Motor neuron (in vitro differentiated cells): ENCODE measurements around the gene FOXK2. TPM values are rescaled to one million over a fixed set of nuclear protein-coding genes. Genes with fewer than 3 reads are reported as not detected.

Source experiments
- ATAC-seq, 8 experiments: fragments of 200-7000 bp; cut with Tn5 transposase; replicated peaks in 6 of 8; 2 replicates each; pipeline ENCODE4 v1.8.0; 2021; ENCODE audit warnings: mild to moderate bottlenecking in 8 of 8, moderate library complexity in 8 of 8
- H3K27ac ChIP-seq, 2 donors: fragments of 250-450 bp; sonication (Bioruptor Pico); 2 replicates each; pipeline ENCODE4 v1.9.0; 2021; ENCODE audit warnings: antibody characterized with exemption in 2 of 2, mild to moderate bottlenecking in 2 of 2, moderate library complexity in 1 of 2
- H3K4me1 ChIP-seq, 2 donors: fragments of 250-450 bp; sonication (Bioruptor Pico); replicated peaks in 1 of 2; 2 replicates each; pipeline ENCODE4 v1.6.1; 2021; ENCODE audit warnings: antibody characterized with exemption in 2 of 2, mild to moderate bottlenecking in 2 of 2, moderate library complexity in 1 of 2
- H3K4me3 ChIP-seq, 5 donors: fragments of 250-450 bp; sonication (Bioruptor Pico); 2 replicates each; pipeline ENCODE4 v1.9.0; 2021; ENCODE audit warnings: antibody characterized with exemption in 5 of 5, mild to moderate bottlenecking in 5 of 5, moderate library complexity in 4 of 5
- WGBS, 10 experiments: fragments of 450-650 bp; shearing (Covaris generic); methylation state at CpG; one replicate each; pipeline ENCODE4 v1.0.0; 2022; 5-methylcytosine and 5-hydroxymethylcytosine counted together
- in situ Hi-C, 9 experiments: fragments of 400-800 bp; cut with MboI; loops; one replicate each; pipeline ENCODE4 v1.15.0; 2021; ENCODE audit warnings: low sequenced_read_pairs in 9 of 9, low pct_unique_long_range_greater_than_20kb in 2 of 9; ENCODE audit not compliant: unreplicated experiment in 9 of 9
- total RNA-seq, 8 experiments: library from RNA; unstranded; fragments of 300-600 nt; gene quantifications; 2 replicates each; pipeline versions ENCODE4 v1.2.3 to v1.2.4, GENCODE V29; 2022

FOXK2 gene
- total RNA-seq, 8 experiments from 2014 or later = 27.6 to 63.7 (median 39.4) TPM

- Histone ChIP-seq H3K4me1 (peaks cover 0 to 14% of the 10 kb centered on the region in 2 donors), H3K4me3 (no peak overlapping the region), H3K27ac (no peak overlapping the region)
- 80 to 100% (median 92%) methylated on average over 3 to 8 of the region's 21 CpGs; no CpG with 5 or more reads in 4 of the 10 experiments for WGBS, 10 experiments
- in situ Hi-C loops = no loop called here
- ATAC-seq = no peak
These were observed 29.6 kb upstream of the FOXK2 start for GRCh38 chr17:82489851-82490511.

- Histone ChIP-seq H3K27ac (no peak overlapping the region), H3K4me1 (peaks cover 0 to 14% of the 10 kb centered on the region in 2 donors), H3K4me3 (no peak overlapping the region)
- in situ Hi-C loops = no loop called here
- 60 to 93% (median 82%) methylated on average over 1 to 4 of the region's 25 CpGs; no CpG with 5 or more reads in 6 of the 10 experiments for WGBS, 10 experiments
- no peak for ATAC-seq
These were observed 28.9 kb upstream of the FOXK2 start for GRCh38 chr17:82490512-82491195.

GRCh38 chr17:82491196-82491530, 28.4 kb upstream of the FOXK2 start:
- no peak for ATAC-seq
- in situ Hi-C loops = no loop called here
- Histone ChIP-seq H3K27ac (no peak overlapping the region), H3K4me1 (peaks cover 0 to 13% of the 10 kb centered on the region in 2 donors), H3K4me3 (no peak overlapping the region)
- 67 to 80% methylated on average over 1 to 2 of the region's 10 CpGs; no CpG with 5 or more reads in 8 of the 10 experiments for WGBS, 10 experiments

GRCh38 chr17:82491533-82491932, 28.0 kb upstream of the FOXK2 start:
- Histone ChIP-seq H3K4me1 (peaks cover 0 to 9% of the 10 kb centered on the region in 2 donors), H3K27ac (no peak overlapping the region), H3K4me3 (no peak overlapping the region)
- WGBS, 10 experiments = 88 to 100% (median 91%) methylated on average over 2 to 6 of the region's 15 CpGs; no CpG with 5 or more reads in 7 of the 10 experiments
- ATAC-seq = no peak
- in situ Hi-C loops = no loop called here

- H3K4me1 ChIP-seq = peaks cover 0 to 6% of the 10 kb centered on the region in 2 donors
- H3K4me3 ChIP-seq = no peak overlapping the region
- 8 to 100% (median 65%) methylated on average over 1 to 10 of the region's 13 CpGs; no CpG with 5 or more reads in 2 of the 10 experiments for WGBS, 10 experiments
- in situ Hi-C loops = no loop called here
- ATAC-seq = peak in 2 of 8 experiments; percentile 1 to 6
- no peak overlapping the region for H3K27ac ChIP-seq
These were observed 26.8 kb upstream of the FOXK2 start for GRCh38 chr17:82492643-82493225.

- Histone ChIP-seq H3K27ac (no peak overlapping the region), H3K4me3 (no peak overlapping the region), H3K4me1 (peaks cover 4 to 10% of the 10 kb centered on the region in 2 donors)
- in situ Hi-C loops = no loop called here
- WGBS, 10 experiments = 10 to 100% (median 80%) methylated on average over 1 to 4 of the region's 12 CpGs; no CpG with 5 or more reads in 4 of the 10 experiments
- no peak for ATAC-seq
These were observed 26.2 kb upstream of the FOXK2 start for GRCh38 chr17:82493226-82493781.

- Histone ChIP-seq H3K4me1 (peaks cover 4 to 8% of the 10 kb centered on the region in 2 donors), H3K27ac (peak overlapping the region; percentile 23 to 51), H3K4me3 (peak overlapping the region in 1 of 5 donors; percentile 25)
- in situ Hi-C loops = no loop called here
- ATAC-seq = peak; percentile 29 to 88 (median 76)
- WGBS, 10 experiments = 0 to 17% (median 3%) methylated on average over 1 to 11 of the region's 17 CpGs; no CpG with 5 or more reads in 3 of the 10 experiments
These were observed 25.1 kb upstream of the FOXK2 start for GRCh38 chr17:82494236-82495055.

- H3K27ac ChIP-seq = no peak overlapping the region
- in situ Hi-C loops = no loop called here
- no peak for ATAC-seq
- peaks cover 4 to 8% of the 10 kb centered on the region in 2 donors for H3K4me1 ChIP-seq
- 50 to 95% (median 90%) methylated on average over 1 to 4 of the region's 12 CpGs; no CpG with 5 or more reads in 5 of the 10 experiments for WGBS, 10 experiments
- H3K4me3 ChIP-seq = peak overlapping the region in 1 of 5 donors; percentile 63
These were observed 23.5 kb upstream of the FOXK2 start for GRCh38 chr17:82495844-82496528.

- 0 to 95% (median 26%) methylated on average over 3 to 18 of the region's 83 CpGs; no CpG with 5 or more reads in 5 of the 10 experiments for WGBS, 10 experiments
- peak overlapping the region; percentile 56 to 70 (median 64) for H3K4me3 ChIP-seq
- H3K4me1 ChIP-seq = peaks cover 4 to 8% of the 10 kb centered on the region in 2 donors
- in situ Hi-C loops = no loop called here
- peak; percentile 35 to 83 (median 74) for ATAC-seq
- peak overlapping the region; percentile 60 to 63 for H3K27ac ChIP-seq
These were observed 22.8 kb upstream of the FOXK2 start for GRCh38 chr17:82496529-82497434.

- peak overlapping the region; percentile 80 for H3K27ac ChIP-seq
- H3K4me3 ChIP-seq = peak overlapping the region; percentile 56 to 70 (median 64)
- 0 to 80% (median 30%) methylated on average over 3 to 9 of the region's 66 CpGs; no CpG with 5 or more reads in 5 of the 10 experiments for WGBS, 10 experiments
- in situ Hi-C loops = no loop called here
- ATAC-seq = peak; percentile 10 to 81 (median 71)
- H3K4me1 ChIP-seq = peaks cover 4 to 8% of the 10 kb centered on the region in 2 donors
These were observed 21.8 kb upstream of the FOXK2 start for GRCh38 chr17:82497483-82498405.
